Activated CD8-positive, alpha-beta memory T cell treated with anti-CD3 and anti-CD28 coated beads for 36 hours (primary cell): ENCODE results near the gene TMEM220. TPM values are rescaled to one million over a fixed set of nuclear protein-coding genes. Genes with fewer than 3 reads are reported as not detected.
"Not testable (repeated sequence)": the region's sequence is repeated elsewhere in the genome, so short reads cannot be mapped to it uniquely, and the experiment has no call there.

Experiments
- CTCF ChIA-PET: fragments of 350-600 bp; sonication (Branson Sonifier 250); formaldehyde crosslinking; loops from one replicate; lab custom pipeline; 2021; ENCODE audit warnings: antibody characterized with exemption; lab: Charles Lee
- POLR2A ChIA-PET: fragments of 350-600 bp; sonication (Branson Sonifier 250); formaldehyde crosslinking; loops from one replicate; lab custom pipeline; 2021; ENCODE audit warnings: antibody characterized with exemption; lab: Charles Lee
- total RNA-seq, 2 experiments: library from RNA; stranded (reverse); gene quantifications; one replicate each; pipeline ENCODE4 v1.2.3, GENCODE V29; 2021

The TMEM220 gene
- total RNA-seq, 2 experiments from 2014 or later = 0.44 to 0.90 TPM

GRCh38 chr17:10735251-10735650 is 5.4 kb upstream of the TMEM220 start:
- POLR2A ChIA-PET = no interaction called here
- CTCF ChIA-PET = no interaction called here

- CTCF ChIA-PET = no interaction called here
- POLR2A ChIA-PET = no interaction called here
Measured at GRCh38 chr17:10733666-10734065, 3.8 kb upstream of the TMEM220 start.

GRCh38 chr17:10732121-10732520 is 2.3 kb upstream of the TMEM220 start:
- POLR2A ChIA-PET = not testable (repeated sequence)
- CTCF ChIA-PET = interaction anchor here (1.5 kb wide), 1 partner anchor 85 kb away, joined by 5 read pairs; no protein-coding TSS in a partner anchor

- ChIA-PET POLR2A (interaction anchor here (0.6 kb wide), 1 partner anchor 32 kb away, joined by 3 read pairs; no protein-coding TSS in a partner anchor), CTCF (interaction anchor here (1.5 kb wide), 1 partner anchor 85 kb away, joined by 5 read pairs; no protein-coding TSS in a partner anchor)
Measured at GRCh38 chr17:10731408-10731879, 1.6 kb upstream of the TMEM220 start.

- CTCF ChIA-PET = interaction anchor here (0.7 to 1.0 kb wide), 2 partner anchors 28 to 78 kb away, joined by 3 read pairs; no protein-coding TSS in a partner anchor
Measured at GRCh38 chr17:10730247-10730646, 424 bp upstream of the TMEM220 start.

GRCh38 chr17:10728331-10728892 is 1.4 kb downstream of the TMEM220 start:
- POLR2A ChIA-PET = no interaction called here
- CTCF ChIA-PET = no interaction called here

More at GRCh38 chr17:10730247-10730646, 424 bp upstream of the TMEM220 start:
- POLR2A ChIA-PET = interaction anchor here (0.5 kb wide), 1 partner anchor 26 kb away, joined by 6 read pairs; no protein-coding TSS in a partner anchor

- ChIA-PET CTCF (no interaction called here), POLR2A (no interaction called here)
Measured at GRCh38 chr17:10727192-10727591, 2.6 kb downstream of the TMEM220 start.

GRCh38 chr17:10726196-10726595 is 3.6 kb downstream of the TMEM220 start:
- POLR2A ChIA-PET = no interaction called here
- CTCF ChIA-PET = no interaction called here

- POLR2A ChIA-PET = no interaction called here
- CTCF ChIA-PET = no interaction called here
Measured at GRCh38 chr17:10725262-10725661, 4.6 kb downstream of the TMEM220 start.

GRCh38 chr17:10724546-10725195 is 5.2 kb downstream of the TMEM220 start:
- CTCF ChIA-PET = no interaction called here
- POLR2A ChIA-PET = no interaction called here

GRCh38 chr17:10718547-10718946 is 11.3 kb downstream of the TMEM220 start:
- POLR2A ChIA-PET = no interaction called here

GRCh38 chr17:10716218-10716617 is 13.6 kb downstream of the TMEM220 start:
- CTCF ChIA-PET = no interaction called here
- POLR2A ChIA-PET = no interaction called here

More at GRCh38 chr17:10718547-10718946, 11.3 kb downstream of the TMEM220 start:
- CTCF ChIA-PET = no interaction called here

- ChIA-PET CTCF (no interaction called here), POLR2A (no interaction called here)
Measured at GRCh38 chr17:10713318-10713717, 16.5 kb downstream of the TMEM220 start.

- ChIA-PET POLR2A (no interaction called here), CTCF (interaction anchor here (1.9 kb wide), 1 partner anchor 59 kb away, joined by 5 read pairs; no protein-coding TSS in a partner anchor)
Measured at GRCh38 chr17:10705727-10706126, 24.1 kb downstream of the TMEM220 start.

GRCh38 chr17:10702574-10702973 is 27.2 kb downstream of the TMEM220 start:
- POLR2A ChIA-PET = no interaction called here
- CTCF ChIA-PET = interaction anchor here (1.1 kb wide), 1 partner anchor 28 kb away, joined by 3 read pairs; no protein-coding TSS in a partner anchor

GRCh38 chr17:10699856-10700255 is 30.0 kb downstream of the TMEM220 start:
- CTCF ChIA-PET = no interaction called here
- POLR2A ChIA-PET = interaction anchor here (0.6 to 0.7 kb wide), 2 partner anchors 31 to 1747 kb away, joined by 3 to 5 read pairs; no protein-coding TSS in a partner anchor

GRCh38 chr17:10698096-10698818 is 31.6 kb downstream of the TMEM220 start:
- CTCF ChIA-PET = no interaction called here
- POLR2A ChIA-PET = no interaction called here

GRCh38 chr17:10697092-10698081 is 32.4 kb downstream of the TMEM220 start, which contains the start of the genes ADPRM and SCO1:
TSS of gene ADPRM (plus strand) at chr17:10697594. CDS start at chr17:10704927, 7,333 bp downstream.
TSS of gene SCO1 (minus strand) at chr17:10697533. CDS start at chr17:10697507, 26 bp downstream.
- CTCF ChIA-PET = interaction anchor here (1.6 to 1.7 kb wide), 2 partner anchors 51 to 66 kb away, joined by 4 to 5 read pairs; no protein-coding TSS in a partner anchor
- POLR2A ChIA-PET = interaction anchor here (0.5 kb wide), 1 partner anchor 20 kb away, joined by 3 read pairs; no protein-coding TSS in a partner anchor
